Activated naive CD4-positive, alpha-beta T cell treated with anti-CD3 and anti-CD28 coated beads, Interleukin-2, amount 50 U/mL, for 24 hours (primary cell): Measurements from ENCODE around the gene DPEP3.
"Not testable (repeated sequence)": the region's sequence is repeated elsewhere in the genome, so short reads cannot be mapped to it uniquely, and the experiment has no call there.

Experiments used
- H3K27ac Mint-ChIP-seq: one replicate; pipeline ENCODE4 v1.8.0; 2021; ENCODE audit warnings: mild to moderate bottlenecking, mixed read lengths
- H3K27me3 Mint-ChIP-seq: one replicate; pipeline ENCODE4 v1.8.0; 2021; ENCODE audit warnings: mixed read lengths
- H3K36me3 Mint-ChIP-seq: one replicate; pipeline ENCODE4 v1.8.0; 2021; ENCODE audit warnings: mixed read lengths
- H3K4me1 Mint-ChIP-seq: one replicate; pipeline ENCODE4 v1.8.0; 2021; ENCODE audit warnings: mixed read lengths
- H3K4me3 Mint-ChIP-seq: one replicate; pipeline ENCODE4 v1.8.0; 2021; ENCODE audit warnings: mild to moderate bottlenecking, mixed read lengths
- H3K9me3 Mint-ChIP-seq: one replicate; pipeline ENCODE4 v1.8.0; 2021; ENCODE audit warnings: mixed read lengths

Gene DPEP3

GRCh38 chr16:67977469-67978227, 2.7 kb downstream of the DPEP3 start:
- no peaks in the 10 kb centered on the region for H3K36me3 Mint-ChIP-seq
- no peaks in the 10 kb centered on the region for H3K4me1 Mint-ChIP-seq
- H3K27me3 Mint-ChIP-seq: no peaks in the 10 kb centered on the region
- no peak overlapping the region for H3K27ac Mint-ChIP-seq
- no peak overlapping the region for H3K4me3 Mint-ChIP-seq
- no peaks in the 10 kb centered on the region for H3K9me3 Mint-ChIP-seq

- Mint-ChIP-seq H3K27me3 (no peaks in the 10 kb centered on the region), H3K36me3 (no peaks in the 10 kb centered on the region), H3K4me1 (no peaks in the 10 kb centered on the region), H3K9me3 (no peaks in the 10 kb centered on the region), H3K4me3 (no peak overlapping the region), H3K27ac (no peak overlapping the region)
Measured at GRCh38 chr16:67977005-67977404, 3.3 kb downstream of the DPEP3 start.

DNA sequence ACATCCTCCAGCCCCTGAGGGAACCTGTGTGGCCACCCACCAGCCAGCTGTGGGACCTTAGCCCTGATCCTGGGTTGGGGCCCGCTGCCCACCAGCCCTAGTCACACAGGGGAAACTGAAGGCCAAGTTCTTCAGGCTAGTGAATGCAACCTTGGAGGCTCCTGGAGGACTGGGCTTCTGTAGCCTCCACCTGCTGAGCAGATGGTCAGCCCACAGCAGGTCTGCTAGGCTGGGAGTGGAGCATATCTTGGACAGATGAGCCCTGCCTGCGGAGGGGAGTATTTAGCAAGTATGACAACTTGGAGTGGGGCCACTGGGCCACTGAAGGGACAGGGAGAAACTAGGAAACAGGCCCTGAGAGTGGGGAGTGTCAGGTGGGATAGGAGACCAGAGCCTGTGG, 4.1 kb downstream of the DPEP3 start:
- H3K4me1 Mint-ChIP-seq: no peaks in the 10 kb centered on the region
- H3K4me3 Mint-ChIP-seq: no peak overlapping the region
- no peaks in the 10 kb centered on the region for H3K27me3 Mint-ChIP-seq
- no peak overlapping the region for H3K27ac Mint-ChIP-seq
- H3K9me3 Mint-ChIP-seq: no peaks in the 10 kb centered on the region
- H3K36me3 Mint-ChIP-seq: no peaks in the 10 kb centered on the region

DNA sequence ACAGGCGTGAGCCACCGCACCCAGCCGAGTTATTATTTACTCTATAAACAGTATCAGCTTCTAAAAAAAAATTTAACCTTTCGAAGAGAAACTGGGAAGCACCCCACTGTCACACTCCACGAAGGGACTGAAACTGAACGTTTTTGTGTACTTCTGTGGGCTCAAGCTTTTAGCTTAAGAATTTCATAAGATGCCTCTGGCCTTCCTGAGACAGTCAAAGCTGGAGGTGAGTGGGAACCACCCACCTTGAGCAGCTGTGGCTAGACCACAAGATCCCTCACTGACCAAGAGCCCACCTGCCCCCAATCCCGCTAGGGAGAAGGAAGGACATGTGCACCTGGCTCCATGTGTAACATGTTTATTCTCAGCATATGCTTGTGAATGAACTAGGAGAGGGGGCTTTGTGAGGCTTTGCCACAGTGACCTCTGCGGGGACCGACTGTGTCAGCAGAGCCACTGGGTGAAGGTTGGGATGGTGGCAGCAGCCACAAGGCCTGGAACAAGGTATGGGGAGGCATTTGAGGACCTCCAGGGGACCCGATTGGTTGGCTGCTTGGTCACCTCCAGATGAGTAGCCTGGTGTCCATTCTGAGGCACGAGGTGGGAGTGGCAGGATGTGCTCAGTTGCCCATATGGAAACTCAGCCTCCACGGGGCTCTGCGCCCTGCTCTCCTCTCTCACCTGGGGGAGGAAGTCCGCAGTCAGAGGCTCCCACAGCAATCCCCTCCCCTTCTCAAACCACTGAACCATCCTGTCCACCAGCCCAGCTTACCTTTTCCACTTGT, 4.8 kb downstream of the DPEP3 start:
- Mint-ChIP-seq H3K4me1 (no peaks in the 10 kb centered on the region), H3K36me3 (no peaks in the 10 kb centered on the region), H3K27ac (no peak overlapping the region), H3K9me3 (no peaks in the 10 kb centered on the region), H3K4me3 (no peak overlapping the region), H3K27me3 (no peaks in the 10 kb centered on the region)

GRCh38 chr16:67972285-67972684, 8.0 kb downstream of the DPEP3 start:
- H3K9me3 Mint-ChIP-seq, H3K36me3 Mint-ChIP-seq, H3K27me3 Mint-ChIP-seq, H3K4me3 Mint-ChIP-seq, H3K27ac Mint-ChIP-seq: not testable (repeated sequence)
- H3K4me1 Mint-ChIP-seq: peaks cover 14% of the 10 kb centered on the region

GRCh38 chr16:67971111-67971510, 9.2 kb downstream of the DPEP3 start:
- H3K4me1 Mint-ChIP-seq: peaks cover 23% of the 10 kb centered on the region
- H3K27ac Mint-ChIP-seq: no peak overlapping the region
- no peaks in the 10 kb centered on the region for H3K27me3 Mint-ChIP-seq
- H3K9me3 Mint-ChIP-seq: no peaks in the 10 kb centered on the region
- peak overlapping the region; percentile 54 for H3K4me3 Mint-ChIP-seq
- H3K36me3 Mint-ChIP-seq: no peaks in the 10 kb centered on the region

DNA sequence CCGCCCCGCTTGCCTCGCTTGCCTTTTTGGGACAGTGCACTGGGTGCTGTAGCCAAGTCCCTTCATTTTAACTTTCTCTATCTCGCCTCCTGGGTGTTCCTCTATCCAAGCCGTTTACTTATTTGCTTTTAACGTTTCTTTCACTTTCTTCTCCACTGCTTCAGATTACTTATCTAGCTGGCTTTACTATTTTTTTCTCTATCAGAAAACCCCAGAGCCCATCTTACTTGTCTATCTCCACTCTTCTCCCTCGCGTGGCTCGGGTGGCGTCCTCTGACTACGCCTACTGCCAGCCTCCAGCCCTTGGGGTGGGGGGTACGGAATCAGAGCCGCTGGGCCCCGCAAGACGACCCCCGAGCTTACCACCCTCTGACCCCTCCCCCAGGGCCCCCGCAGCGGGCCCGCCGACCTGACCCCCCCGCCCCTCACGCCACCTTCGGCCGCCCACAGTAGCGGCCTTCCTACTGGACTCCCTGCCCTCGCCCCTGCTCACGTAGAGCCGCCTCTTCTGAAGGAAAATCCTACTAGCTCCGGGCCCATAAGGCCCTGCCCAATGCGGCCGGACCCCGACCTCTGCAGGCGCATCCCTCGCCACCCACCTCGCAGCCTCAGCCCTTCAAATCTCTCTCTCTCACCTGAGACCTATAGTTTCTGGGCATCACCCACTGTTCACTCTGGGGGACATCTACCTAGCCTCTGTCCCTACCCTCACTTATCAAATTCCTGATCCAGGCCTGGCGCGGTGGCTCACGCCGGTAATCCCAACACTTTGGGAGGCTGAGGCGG, 10.9 kb downstream of the DPEP3 start:
- no peaks in the 10 kb centered on the region for H3K36me3 Mint-ChIP-seq
- H3K9me3 Mint-ChIP-seq: no peaks in the 10 kb centered on the region
- H3K27ac Mint-ChIP-seq: peak overlapping the region; percentile 96
- no peaks in the 10 kb centered on the region for H3K27me3 Mint-ChIP-seq
- peak overlapping the region; percentile 99 for H3K4me3 Mint-ChIP-seq
- peaks cover 26% of the 10 kb centered on the region for H3K4me1 Mint-ChIP-seq

GRCh38 chr16:67968400-67969253, 11.7 kb downstream of the DPEP3 start, which contains the start of gene SLC12A4:
SLC12A4 (minus strand) TSS chr16:67968637; CDS start chr16:67968553, 84 bp downstream.
- Mint-ChIP-seq H3K9me3 (no peaks in the 10 kb centered on the region), H3K4me1 (peaks cover 26% of the 10 kb centered on the region), H3K36me3 (no peaks in the 10 kb centered on the region)

GRCh38 chr16:67967958-67968399, 12.3 kb downstream of the DPEP3 start:
- Mint-ChIP-seq H3K4me1 (peaks cover 26% of the 10 kb centered on the region), H3K9me3 (no peaks in the 10 kb centered on the region), H3K36me3 (no peaks in the 10 kb centered on the region), H3K27ac (peak overlapping the region; percentile 88), H3K27me3 (no peaks in the 10 kb centered on the region), H3K4me3 (peak overlapping the region; percentile 99)

More at GRCh38 chr16:67968400-67969253, 11.7 kb downstream of the DPEP3 start, which contains the start of gene SLC12A4:
- peak within 1 kb of the TSS; percentile 99 for H3K4me3 Mint-ChIP-seq
- peak within 1 kb of the TSS; percentile 96 for H3K27ac Mint-ChIP-seq
- no peaks in the 10 kb centered on the region for H3K27me3 Mint-ChIP-seq

GRCh38 chr16:67967183-67967957, 12.9 kb downstream of the DPEP3 start:
- Mint-ChIP-seq H3K4me1 (peaks cover 26% of the 10 kb centered on the region), H3K4me3 (peak overlapping the region; percentile 99), H3K9me3 (no peaks in the 10 kb centered on the region), H3K36me3 (no peaks in the 10 kb centered on the region), H3K27ac (peak overlapping the region; percentile 88), H3K27me3 (no peaks in the 10 kb centered on the region)

- Mint-ChIP-seq H3K27me3 (no peaks in the 10 kb centered on the region), H3K27ac (no peak overlapping the region), H3K36me3 (no peaks in the 10 kb centered on the region), H3K4me3 (peak overlapping the region; percentile 99), H3K9me3 (no peaks in the 10 kb centered on the region), H3K4me1 (peaks cover 26% of the 10 kb centered on the region)
Measured at GRCh38 chr16:67966549-67967182, 13.6 kb downstream of the DPEP3 start.

- H3K27me3 Mint-ChIP-seq: no peaks in the 10 kb centered on the region
- no peaks in the 10 kb centered on the region for H3K9me3 Mint-ChIP-seq
- H3K4me1 Mint-ChIP-seq: peaks cover 26% of the 10 kb centered on the region
- H3K4me3 Mint-ChIP-seq: no peak overlapping the region
- H3K27ac Mint-ChIP-seq: no peak overlapping the region
- no peaks in the 10 kb centered on the region for H3K36me3 Mint-ChIP-seq
Measured at GRCh38 chr16:67965668-67966548, 14.4 kb downstream of the DPEP3 start.

DNA sequence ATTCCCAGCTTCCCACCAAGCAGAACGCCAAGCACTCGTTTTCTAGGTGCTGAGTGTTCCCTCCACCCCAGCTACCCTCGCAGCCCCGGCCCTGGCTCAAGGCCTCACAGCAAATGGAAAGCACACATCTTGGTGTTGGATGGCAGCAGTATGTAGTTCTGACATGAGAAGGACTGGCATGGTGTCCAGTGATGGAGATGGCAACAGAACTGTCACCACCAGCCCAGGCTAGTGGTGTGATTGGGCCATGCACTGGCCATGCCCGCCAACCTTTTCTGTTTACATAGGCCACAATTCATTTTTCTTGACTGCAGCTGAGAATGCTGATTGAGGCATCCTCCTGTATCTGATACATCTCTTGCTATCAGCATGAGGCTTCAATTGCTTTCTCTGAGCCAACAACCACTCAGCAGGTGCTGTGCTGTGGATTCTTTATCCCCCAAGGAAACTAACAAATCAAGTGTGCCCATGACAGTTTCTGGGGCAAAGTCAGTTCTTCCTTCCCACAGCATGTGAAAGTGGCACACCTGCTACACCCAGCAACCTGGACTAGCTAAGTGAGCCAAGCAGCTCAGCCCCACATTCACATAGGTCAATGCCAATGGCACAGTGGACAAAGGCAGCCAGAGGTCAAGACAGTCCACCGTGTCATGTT, 15.7 kb downstream of the DPEP3 start:
- Mint-ChIP-seq H3K9me3 (no peaks in the 10 kb centered on the region), H3K4me1 (peaks cover 24% of the 10 kb centered on the region), H3K36me3 (peaks cover 3% of the 10 kb centered on the region), H3K27me3 (no peaks in the 10 kb centered on the region), H3K27ac (no peak overlapping the region), H3K4me3 (no peak overlapping the region)
